HL-60/S4 treated with retinoic acid at 250 ng/mL for 4 days and 3 days (cell line): ENCODE results near the gene MACF1.
"Not testable (repeated sequence)": the region's sequence is repeated elsewhere in the genome, so short reads cannot be mapped to it uniquely, and the experiment has no call there.

Experiments used
- in situ Hi-C: fragments of 300-500 bp; cut with MboI; formaldehyde crosslinking; loops from 2 replicates; pipeline ENCODE4 v1.7.0; 2022; ENCODE audit warnings: low sequenced_read_pairs

The MACF1 gene

GRCh38 chr1:39525366-39526165 is 321.1 kb downstream of the MACF1 start:
- in situ Hi-C loops = no loop called here

GRCh38 chr1:39526466-39527189 is 322.1 kb downstream of the MACF1 start:
- in situ Hi-C loops = no loop called here

- in situ Hi-C loops = not testable (repeated sequence)
Measured at GRCh38 chr1:39527190-39527579, 322.7 kb downstream of the MACF1 start.

GRCh38 chr1:39528082-39528481 is 323.6 kb downstream of the MACF1 start:
- in situ Hi-C loops = no loop called here

- in situ Hi-C loops = no loop called here
Measured at GRCh38 chr1:39529901-39530535, 325.5 kb downstream of the MACF1 start.

GRCh38 chr1:39531526-39531925 is 327.0 kb downstream of the MACF1 start:
- in situ Hi-C loops = no loop called here

- in situ Hi-C loops = no loop called here
Measured at GRCh38 chr1:39533442-39533841, 328.9 kb downstream of the MACF1 start.
